Ovary (tissue), 3 donors: Measurements from ENCODE around the gene SS18.

Experiments used
- CTCF ChIP-seq, 3 donors: fragments of 450-650 bp in 2 of 3; fragments of 200-600 bp in 1 of 3; IDR thresholded peaks; one replicate each; pipeline versions ENCODE4 v1.5.1 to v1.8.0; 2016 to 2022; ENCODE audit warnings: antibody characterized with exemption in 3 of 3, mild to moderate bottlenecking in 1 of 3
- EP300 ChIP-seq: sonication (generic); formaldehyde crosslinking; IDR thresholded peaks from one replicate; pipeline ENCODE4 v1.6.1; 2017; ENCODE audit warnings: antibody characterized with exemption
- POLR2A ChIP-seq: fragments of 450-650 bp; IDR thresholded peaks from one replicate; pipeline ENCODE4 v1.6.1; 2017; ENCODE audit warnings: antibody characterized with exemption, mild to moderate bottlenecking, moderate library complexity
- donor health status: DM: no; HTN: no; CAD: no.

GRCh38 chr18:25990473-25990872 is 99.9 kb downstream of the SS18 start:
- TF ChIP-seq EP300 (no peak), POLR2A (no peak), CTCF (IDR thresholded peaks at IDR 0.05) (no peak)
